Mesendoderm (in vitro differentiated cells): ENCODE measurements around the gene PRSS2.
A peak's percentile ranks its signal among the peaks of the same experiment; 100 is the strongest.

Experiments
- DNase-seq: peaks from one replicate; pipeline ENCODE4 v3.0.0; 2013
- H2AK5ac ChIP-seq: 2 replicates; pipeline ENCODE4 v1.6.1; 2013; ENCODE audit warnings: low read length, inconsistent platforms
- H2BK120ac ChIP-seq: 2 replicates; pipeline ENCODE4 v1.6.1; 2013; ENCODE audit warnings: low read depth, mild to moderate bottlenecking, low read length, moderate library complexity, mixed read lengths
- H2BK15ac ChIP-seq: replicated peaks from 2 replicates; pipeline ENCODE4 v1.6.1; 2013; ENCODE audit warnings: low read depth, mild to moderate bottlenecking, moderate library complexity
- H2BK5ac ChIP-seq: 2 replicates; pipeline ENCODE4 v1.6.1; 2013; ENCODE audit warnings: low read length, inconsistent platforms
- H3K18ac ChIP-seq: 2 replicates; pipeline ENCODE4 v1.6.1; 2013; ENCODE audit warnings: mild to moderate bottlenecking, low read length, mixed read lengths
- H3K23ac ChIP-seq: one replicate; pipeline ENCODE4 v1.6.1; 2013; ENCODE audit warnings: low read length
- H3K27ac ChIP-seq: 2 replicates; pipeline ENCODE4 v1.5.1; 2013; ENCODE audit warnings: low read depth, mild to moderate bottlenecking, inconsistent platforms, low read length, moderate library complexity
- H3K27me3 ChIP-seq: 2 replicates; pipeline ENCODE4 v1.6.1; 2013; ENCODE audit warnings: low read length, control low read depth, mild to moderate bottlenecking, inconsistent platforms; ENCODE audit not compliant: insufficient read depth, poor library complexity
- H3K36me3 ChIP-seq: 2 replicates; pipeline ENCODE4 v1.6.1; 2013; ENCODE audit warnings: low read length, inconsistent platforms; ENCODE audit not compliant: control insufficient read depth, insufficient read depth
- H3K4ac ChIP-seq: one replicate; pipeline ENCODE4 v1.6.1; 2013; ENCODE audit warnings: low read depth, mild to moderate bottlenecking, low read length, moderate library complexity
- H3K4me1 ChIP-seq: 2 replicates; pipeline ENCODE4 v1.6.1; 2013; ENCODE audit warnings: low read depth, low read length, inconsistent platforms; ENCODE audit not compliant: control insufficient read depth
- H3K4me2 ChIP-seq: 2 replicates; pipeline ENCODE4 v1.6.1; 2013; ENCODE audit warnings: low read length
- H3K4me3 ChIP-seq: 2 replicates; pipeline ENCODE4 v1.5.1; 2013; ENCODE audit warnings: mild to moderate bottlenecking, low read length
- H3K56ac ChIP-seq: one replicate; pipeline ENCODE4 v1.6.1; 2013; ENCODE audit warnings: low read length
- H3K79me1 ChIP-seq: 2 replicates; pipeline ENCODE4 v1.6.1; 2013; ENCODE audit warnings: low read length, inconsistent platforms
- H3K79me2 ChIP-seq: 2 replicates; pipeline ENCODE4 v1.6.1; 2013; ENCODE audit warnings: mild to moderate bottlenecking, low read length; ENCODE audit not compliant: control insufficient read depth, insufficient read depth
- H3K9ac ChIP-seq: 2 replicates; pipeline ENCODE4 v1.6.1; 2013; ENCODE audit warnings: low read length, inconsistent platforms
- H4K5ac ChIP-seq: one replicate; pipeline ENCODE4 v1.6.1; 2013; ENCODE audit warnings: low read length
- H4K8ac ChIP-seq: one replicate; pipeline ENCODE4 v1.6.1; 2013; ENCODE audit warnings: low read depth, mild to moderate bottlenecking, control low read depth, low read length, moderate library complexity
- WGBS: extraction: QIAGEN DNeasy Blood & Tissue Kit; methylation state at CpG from one replicate; pipeline ENCODE4 v1.1.7; 2013; ENCODE audit warnings: low lambda C conversion rate, missing lambda C conversion rate; ENCODE audit not compliant: insufficient coverage; ENCODE audit errors: extremely low coverage; 5-methylcytosine and 5-hydroxymethylcytosine counted together

The PRSS2 gene

DNA sequence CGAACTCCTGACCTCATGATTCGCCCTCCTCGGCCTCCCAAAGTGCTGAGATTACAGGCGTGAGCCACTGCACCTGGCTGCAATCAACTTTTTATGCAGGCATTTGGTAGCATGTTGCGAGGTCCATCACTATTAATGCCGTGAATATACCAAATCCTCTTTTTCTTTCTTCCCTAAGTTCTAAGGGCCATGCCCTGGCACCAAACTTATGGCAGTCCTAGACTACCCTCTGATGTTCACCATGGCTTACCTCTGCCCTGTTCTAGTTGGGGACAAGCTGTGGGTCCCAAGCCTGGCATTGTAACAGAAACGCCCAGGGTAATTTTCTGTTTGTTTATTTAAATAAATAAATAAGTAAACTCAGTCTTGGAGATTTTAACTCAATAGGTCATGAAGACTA lies 13.3 kb downstream of the PRSS2 start:
- Histone ChIP-seq H3K79me1 (no peaks in the 10 kb centered on the region), H3K36me3 (no peaks in the 10 kb centered on the region), H3K4me1 (no peaks in the 10 kb centered on the region), H3K4me3 (no peak overlapping the region), H2BK15ac (no peak overlapping the region), H3K56ac (no peak overlapping the region), H3K27ac (no peak overlapping the region), H2BK120ac (no peak overlapping the region), H4K8ac (no peak overlapping the region), H3K4me2 (no peak overlapping the region), H4K5ac (no peak overlapping the region), H3K18ac (no peak overlapping the region), H3K4ac (no peak overlapping the region), H3K27me3 (no peaks in the 10 kb centered on the region), H3K79me2 (no peaks in the 10 kb centered on the region), H2AK5ac (no peak overlapping the region), H2BK5ac (no peak overlapping the region), H3K9ac (no peak overlapping the region), H3K23ac (no peak overlapping the region)
- WGBS = no CpG with 5 or more reads among the region's 7 CpGs
- DNase-seq = peak; percentile 62

DNA sequence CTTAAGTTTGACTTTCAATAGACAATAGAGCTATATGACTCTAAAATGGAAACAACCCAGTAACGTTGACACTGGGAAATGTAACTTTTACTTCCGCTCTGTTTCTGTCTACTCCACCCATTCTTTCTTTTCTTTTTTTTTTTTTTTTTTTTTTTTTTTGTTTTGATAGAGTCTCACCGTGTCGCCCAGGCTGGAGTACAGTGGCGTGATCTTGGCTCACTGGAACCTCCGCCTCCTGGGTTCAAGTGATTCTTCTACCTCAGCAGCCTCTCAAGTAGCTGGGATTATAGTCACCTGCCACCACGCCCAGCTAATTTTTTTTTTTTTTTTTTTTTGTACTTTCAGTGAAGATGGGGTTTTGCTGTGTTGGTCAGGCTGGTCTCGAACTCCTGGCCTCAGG lies 13.9 kb downstream of the PRSS2 start:
- no peak overlapping the region for H4K5ac ChIP-seq
- no peaks in the 10 kb centered on the region for H3K79me2 ChIP-seq
- no peak overlapping the region for H3K56ac ChIP-seq
- no peaks in the 10 kb centered on the region for H3K27me3 ChIP-seq
- no CpG with 5 or more reads among the region's 8 CpGs for WGBS
- H2BK15ac ChIP-seq = no peak overlapping the region
- H2BK5ac ChIP-seq = no peak overlapping the region
- H3K23ac ChIP-seq = no peak overlapping the region
- H4K8ac ChIP-seq = no peak overlapping the region
- H3K4me3 ChIP-seq = no peak overlapping the region
- no peak overlapping the region for H2AK5ac ChIP-seq
- no peak overlapping the region for H3K9ac ChIP-seq
- H3K27ac ChIP-seq = no peak overlapping the region
- H3K18ac ChIP-seq = no peak overlapping the region
- DNase-seq = no peak
- no peak overlapping the region for H3K4me2 ChIP-seq
- no peaks in the 10 kb centered on the region for H3K4me1 ChIP-seq
- no peak overlapping the region for H2BK120ac ChIP-seq
- H3K36me3 ChIP-seq = no peaks in the 10 kb centered on the region
- H3K4ac ChIP-seq = no peak overlapping the region
- no peaks in the 10 kb centered on the region for H3K79me1 ChIP-seq

DNA sequence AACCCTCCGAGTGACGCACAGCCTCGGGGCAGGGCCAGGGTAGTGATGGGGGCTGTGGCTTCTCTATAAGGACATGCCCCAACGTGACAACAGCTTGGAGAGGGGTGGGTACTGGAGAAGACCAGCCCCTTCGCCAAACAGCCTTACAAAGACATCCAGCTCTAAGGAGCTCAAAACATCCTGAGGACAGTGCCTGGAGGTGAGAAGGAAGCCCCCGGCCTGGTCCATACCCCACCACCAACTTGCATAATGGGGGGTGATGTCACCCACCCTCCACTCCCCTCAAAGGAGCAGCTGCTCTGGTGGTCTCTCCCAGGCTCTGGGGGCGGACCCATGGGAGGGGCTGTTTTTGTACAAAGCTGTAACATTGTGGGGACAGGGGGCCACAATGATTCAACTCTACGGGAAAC lies 15.1 kb downstream of the PRSS2 start:
- Histone ChIP-seq H3K79me2 (no peaks in the 10 kb centered on the region), H3K36me3 (no peaks in the 10 kb centered on the region), H3K4me3 (no peak overlapping the region), H3K56ac (no peak overlapping the region), H2BK15ac (no peak overlapping the region), H3K27me3 (no peaks in the 10 kb centered on the region), H3K4me2 (no peak overlapping the region), H3K4ac (no peak overlapping the region), H2AK5ac (no peak overlapping the region), H4K8ac (no peak overlapping the region), H2BK120ac (no peak overlapping the region), H4K5ac (no peak overlapping the region), H3K27ac (no peak overlapping the region), H3K4me1 (no peaks in the 10 kb centered on the region), H3K79me1 (no peaks in the 10 kb centered on the region), H3K23ac (no peak overlapping the region), H3K9ac (no peak overlapping the region), H2BK5ac (no peak overlapping the region), H3K18ac (no peak overlapping the region)
- peak; percentile 19 for DNase-seq
- WGBS = no CpG with 5 or more reads among the region's 8 CpGs

DNA sequence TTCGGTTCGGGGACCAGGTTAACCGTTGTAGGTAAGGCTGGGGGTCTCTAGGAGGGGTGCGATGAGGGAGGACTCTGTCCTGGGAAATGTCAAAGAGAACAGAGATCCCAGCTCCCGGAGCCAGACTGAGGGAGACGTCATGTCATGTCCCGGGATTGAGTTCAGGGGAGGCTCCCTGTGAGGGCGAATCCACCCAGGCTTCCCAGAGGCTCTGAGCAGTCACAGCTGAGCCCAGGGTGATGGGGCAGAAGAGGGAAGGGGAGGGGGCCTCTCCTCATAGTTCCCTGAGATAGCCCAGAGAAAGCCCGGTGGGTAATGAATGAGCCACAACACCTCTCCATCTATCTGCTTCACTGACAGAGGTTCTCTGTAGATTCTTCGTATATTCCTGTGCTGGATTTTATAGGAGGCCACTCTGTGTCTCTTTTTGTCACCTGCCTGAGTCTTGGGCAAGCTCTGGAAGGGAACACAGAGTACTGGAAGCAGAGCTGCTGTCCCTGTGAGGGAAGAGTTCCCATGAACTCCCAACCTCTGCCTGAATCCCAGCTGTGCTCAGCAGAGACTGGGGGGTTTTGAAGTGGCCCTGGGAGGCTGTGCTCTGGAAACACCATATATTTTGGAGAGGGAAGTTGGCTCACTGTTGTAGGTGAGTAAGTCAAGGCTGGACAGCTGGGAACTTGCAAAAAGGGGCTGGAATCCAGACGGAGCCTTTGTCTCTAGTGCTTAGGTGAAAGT lies 16.4 kb downstream of the PRSS2 start:
- Histone ChIP-seq H3K56ac (no peak overlapping the region), H3K18ac (no peak overlapping the region), H3K4me1 (no peaks in the 10 kb centered on the region)

DNA sequence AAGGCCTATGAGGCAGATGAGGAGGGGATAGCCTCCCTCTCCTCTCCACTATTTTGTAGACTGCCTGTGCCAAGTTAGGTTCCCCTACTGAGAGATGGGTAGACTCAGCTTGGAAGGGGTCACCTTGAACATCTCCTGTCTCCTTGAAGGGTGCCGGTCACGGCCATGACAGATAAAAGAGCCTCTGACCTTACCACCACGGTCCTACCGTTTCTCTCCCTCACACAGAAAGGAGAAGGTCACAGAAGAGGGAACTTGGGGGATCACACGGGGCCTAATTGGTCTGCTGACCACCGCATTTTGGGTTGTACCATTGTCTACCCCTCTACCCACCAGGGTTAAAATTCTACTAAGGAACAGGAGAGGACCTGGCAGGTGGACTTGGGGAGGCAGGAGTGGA lies 17.0 kb downstream of the PRSS2 start:
- Histone ChIP-seq H3K4me1 (no peaks in the 10 kb centered on the region), H3K9ac (no peak overlapping the region), H3K18ac (no peak overlapping the region), H3K27me3 (no peaks in the 10 kb centered on the region), H3K4ac (no peak overlapping the region), H2AK5ac (no peak overlapping the region), H3K23ac (no peak overlapping the region), H3K79me2 (no peaks in the 10 kb centered on the region), H3K79me1 (no peaks in the 10 kb centered on the region), H3K36me3 (no peaks in the 10 kb centered on the region), H4K5ac (no peak overlapping the region), H2BK15ac (no peak overlapping the region), H2BK120ac (no peak overlapping the region), H4K8ac (no peak overlapping the region), H3K4me3 (no peak overlapping the region), H3K27ac (no peak overlapping the region), H3K4me2 (no peak overlapping the region), H2BK5ac (no peak overlapping the region), H3K56ac (no peak overlapping the region)
- DNase-seq = no peak
- WGBS = no CpG with 5 or more reads among the region's 6 CpGs

More for the DNA sequence above, 16.4 kb downstream of the PRSS2 start:
- Histone ChIP-seq H3K27ac (no peak overlapping the region), H3K23ac (no peak overlapping the region), H3K4ac (no peak overlapping the region), H3K4me3 (no peak overlapping the region), H3K4me2 (no peak overlapping the region), H3K9ac (no peak overlapping the region), H2BK5ac (no peak overlapping the region), H3K36me3 (no peaks in the 10 kb centered on the region), H3K27me3 (no peaks in the 10 kb centered on the region), H2AK5ac (no peak overlapping the region), H3K79me1 (no peaks in the 10 kb centered on the region), H2BK15ac (no peak overlapping the region), H3K79me2 (no peaks in the 10 kb centered on the region), H2BK120ac (no peak overlapping the region), H4K8ac (no peak overlapping the region), H4K5ac (no peak overlapping the region)
- no peak for DNase-seq
- no CpG with 5 or more reads among the region's 11 CpGs for WGBS
